Renal cortex interstitium (tissue), 11 donors: ENCODE results near the gene ENOX2. TPM values are rescaled to one million over a fixed set of nuclear protein-coding genes. Genes with fewer than 3 reads are reported as not detected.
"Not testable (repeated sequence)": the region's sequence is repeated elsewhere in the genome, so short reads cannot be mapped to it uniquely, and the experiment has no call there.

Experiments used
- DNase-seq, 11 donors: peaks; one replicate each; pipeline ENCODE4 v3.0.0-alpha.2; 2013; ENCODE audit warnings: low read depth in 9 of 11, low spot score in 4 of 11; ENCODE audit errors: extremely low read depth in 1 of 11
- polyA plus RNA-seq, 3 donors: library from polyadenylated mRNA; unstranded; fragments of 120-200 nt; gene quantifications; one replicate each; pipeline ENCODE4 v1.2.1, GENCODE V29; 2013; ENCODE audit not compliant: insufficient read length in 3 of 3

The ENOX2 gene
- polyA plus RNA-seq, 3 donors = 15.8 to 20.1 (median 18.0) TPM

- no peak for DNase-seq
Measured at GRCh38 chrX:130726661-130727060, 176.3 kb downstream of the ENOX2 start.

GRCh38 chrX:130725519-130725918 is 177.5 kb downstream of the ENOX2 start:
- DNase-seq = no peak

GRCh38 chrX:130719413-130719812 is 183.6 kb downstream of the ENOX2 start:
- DNase-seq = no peak

GRCh38 chrX:130718137-130718536 is 184.9 kb downstream of the ENOX2 start:
- no peak for DNase-seq

- no peak for DNase-seq
Measured at GRCh38 chrX:130716781-130717413, 186.1 kb downstream of the ENOX2 start.

GRCh38 chrX:130716346-130716745 is 186.7 kb downstream of the ENOX2 start:
- DNase-seq = no peak

GRCh38 chrX:130715299-130715698 is 187.7 kb downstream of the ENOX2 start:
- DNase-seq = no peak

GRCh38 chrX:130714665-130715064 is 188.3 kb downstream of the ENOX2 start:
- DNase-seq = no peak

- DNase-seq = no peak
Measured at GRCh38 chrX:130714135-130714534, 188.9 kb downstream of the ENOX2 start.

- not testable (repeated sequence) for DNase-seq
Measured at GRCh38 chrX:130709178-130709577, 193.8 kb downstream of the ENOX2 start.

GRCh38 chrX:130705591-130705990 is 197.4 kb downstream of the ENOX2 start:
- no peak for DNase-seq

- no peak for DNase-seq
Measured at GRCh38 chrX:130704053-130705038, 198.7 kb downstream of the ENOX2 start.

- DNase-seq = peak in 3 of 11 donors; percentile 5 to 11 (median 5)
Measured at GRCh38 chrX:130702867-130703707, 199.9 kb downstream of the ENOX2 start.

- no peak for DNase-seq
Measured at GRCh38 chrX:130700629-130701028, 202.4 kb downstream of the ENOX2 start.

- no peak for DNase-seq
Measured at GRCh38 chrX:130699618-130700017, 203.4 kb downstream of the ENOX2 start.

GRCh38 chrX:130696542-130696941 is 206.5 kb downstream of the ENOX2 start:
- DNase-seq = no peak

GRCh38 chrX:130695931-130696330 is 207.1 kb downstream of the ENOX2 start:
- DNase-seq = no peak

GRCh38 chrX:130694983-130695382 is 208.0 kb downstream of the ENOX2 start:
- DNase-seq = no peak

- DNase-seq = no peak
Measured at GRCh38 chrX:130691576-130691975, 211.4 kb downstream of the ENOX2 start.
